H9 (cell line): Measurements from ENCODE around the gene NIM1K. TPM values are rescaled to one million over a fixed set of nuclear protein-coding genes. Genes with fewer than 3 reads are reported as not detected.

ENCODE experiments used
- DNase-seq: peaks from one replicate; pipeline ENCODE4 v3.0.0-alpha.2; 2017
- H2AFZ ChIP-seq: one replicate; pipeline ENCODE4 v1.6.1; 2013; ENCODE audit warnings: mild to moderate bottlenecking, low read length, control low read depth, moderate library complexity
- H2AK5ac ChIP-seq: 2 replicates; pipeline ENCODE4 v1.6.1; 2013; ENCODE audit warnings: low read length, control low read depth, mixed read lengths; ENCODE audit not compliant: insufficient read length
- H2BK120ac ChIP-seq: one replicate; pipeline ENCODE4 v1.6.1; 2013; ENCODE audit warnings: low read depth, mild to moderate bottlenecking, low read length, control low read depth, inconsistent platforms; ENCODE audit not compliant: poor library complexity, severe bottlenecking
- H2BK12ac ChIP-seq: 2 replicates; pipeline ENCODE4 v1.6.1; 2013; ENCODE audit warnings: low read length, control low read depth, mixed read lengths, low read depth; ENCODE audit not compliant: insufficient read length
- H2BK15ac ChIP-seq: 2 replicates; pipeline ENCODE4 v1.6.1; 2013; ENCODE audit warnings: low read depth, low read length, control low read depth
- H2BK20ac ChIP-seq: one replicate; pipeline ENCODE4 v1.6.1; 2013; ENCODE audit warnings: low read depth, mild to moderate bottlenecking, low read length, control low read depth, inconsistent platforms; ENCODE audit not compliant: poor library complexity, severe bottlenecking
- H2BK5ac ChIP-seq: 2 replicates; pipeline ENCODE4 v1.6.1; 2013; ENCODE audit warnings: low read length, control low read depth, mixed read lengths; ENCODE audit not compliant: insufficient read length
- H3K14ac ChIP-seq: 2 replicates; pipeline ENCODE4 v1.6.1; 2013; ENCODE audit warnings: low read length, control low read depth; ENCODE audit not compliant: insufficient read depth
- H3K18ac ChIP-seq: 2 replicates; pipeline ENCODE4 v1.6.1; 2013; ENCODE audit warnings: low read depth, mild to moderate bottlenecking, mixed read lengths, low read length, control low read depth; ENCODE audit not compliant: insufficient read length
- H3K23ac ChIP-seq: 2 replicates; pipeline ENCODE4 v1.6.1; 2013; ENCODE audit warnings: low read length, control low read depth, mixed read lengths, low read depth; ENCODE audit not compliant: insufficient read length
- H3K23me2 ChIP-seq: 2 replicates; pipeline ENCODE4 v1.6.1; 2013; ENCODE audit warnings: low read depth, mild to moderate bottlenecking, mixed read lengths, low read length, control low read depth; ENCODE audit not compliant: insufficient read length, poor library complexity, severe bottlenecking
- H3K27ac ChIP-seq: 2 replicates; pipeline ENCODE4 v1.5.1; 2013; ENCODE audit warnings: low read length, control low read depth, mixed read lengths, low read depth; ENCODE audit not compliant: insufficient read length
- H3K27me3 ChIP-seq: 2 replicates; pipeline ENCODE4 v1.6.1; 2013; ENCODE audit warnings: low read length, control low read depth, inconsistent platforms; ENCODE audit not compliant: insufficient read depth
- H3K4ac ChIP-seq: 2 replicates; pipeline ENCODE4 v1.6.1; 2013; ENCODE audit warnings: low read depth, mild to moderate bottlenecking, control low read depth, inconsistent platforms, low read length, moderate library complexity
- H3K4me1 ChIP-seq: 2 replicates; pipeline ENCODE4 v1.6.1; 2013; ENCODE audit warnings: low read length, control low read depth, inconsistent platforms; ENCODE audit not compliant: insufficient read depth
- H3K4me2 ChIP-seq: 2 replicates; pipeline ENCODE4 v1.6.1; 2013; ENCODE audit warnings: low read length, control low read depth, mixed read lengths; ENCODE audit not compliant: insufficient read length, insufficient read depth
- H3K56ac ChIP-seq: 2 replicates; pipeline ENCODE4 v1.6.1; 2013; ENCODE audit warnings: low read depth, mild to moderate bottlenecking, mixed read lengths, low read length, control low read depth; ENCODE audit not compliant: insufficient read length
- H3K79me1 ChIP-seq: 2 replicates; pipeline ENCODE4 v1.6.1; 2013; ENCODE audit warnings: low read depth, mild to moderate bottlenecking, moderate library complexity, low read length, control low read depth, inconsistent platforms; ENCODE audit not compliant: insufficient read depth, poor library complexity, severe bottlenecking
- H3K79me2 ChIP-seq: 2 replicates; pipeline ENCODE4 v1.6.1; 2013; ENCODE audit warnings: low read length, control low read depth, inconsistent platforms; ENCODE audit not compliant: insufficient read depth
- H3K9ac ChIP-seq: 2 replicates; pipeline ENCODE4 v1.6.1; 2013; ENCODE audit warnings: low read length, control low read depth, mixed read lengths; ENCODE audit not compliant: insufficient read length; ENCODE audit errors: extremely low read depth
- H3K9me3 ChIP-seq: one replicate; pipeline ENCODE4 v1.6.1; 2013; ENCODE audit warnings: low read depth, low read length, inconsistent platforms; ENCODE audit not compliant: control insufficient read depth
- H3T11ph ChIP-seq: one replicate; pipeline ENCODE4 v1.6.1; 2013; ENCODE audit warnings: mild to moderate bottlenecking, low read length, control low read depth, inconsistent platforms
- H4K20me1 ChIP-seq: one replicate; pipeline ENCODE4 v1.6.1; 2013; ENCODE audit not compliant: control insufficient read depth, insufficient read length, insufficient read depth
- H4K5ac ChIP-seq: 2 replicates; pipeline ENCODE4 v1.6.1; 2013; ENCODE audit warnings: low read depth, mild to moderate bottlenecking, mixed read lengths, low read length, control low read depth; ENCODE audit not compliant: insufficient read length
- H4K8ac ChIP-seq: replicated peaks from 2 replicates; pipeline ENCODE4 v1.6.1; 2013; ENCODE audit warnings: low read length, control low read depth, mixed read lengths, low read depth; ENCODE audit not compliant: insufficient read length
- H4K91ac ChIP-seq: 2 replicates; pipeline ENCODE4 v1.6.1; 2013; ENCODE audit warnings: low read depth, mild to moderate bottlenecking, moderate library complexity, mixed read lengths, low read length, control low read depth; ENCODE audit not compliant: insufficient read length
- H3K27ac Mint-ChIP-seq, 3 experiments: 2 replicates in 2 of 3; 3 replicates in 1 of 3; pipeline ENCODE4 v1.8.0; 2020 to 2021; ENCODE audit warnings: mixed read lengths in 3 of 3, mild to moderate bottlenecking in 1 of 3, moderate library complexity in 1 of 3
- H3K27me3 Mint-ChIP-seq: 2 replicates; pipeline ENCODE4 v1.8.0; 2021; ENCODE audit warnings: low read depth, mild to moderate bottlenecking, moderate library complexity, mixed read lengths
- H3K36me3 Mint-ChIP-seq, 3 experiments: 2 replicates in 2 of 3; 3 replicates in 1 of 3; pipeline ENCODE4 v1.8.0; 2020 to 2021; ENCODE audit warnings: low read depth in 3 of 3, mixed read lengths in 3 of 3; ENCODE audit not compliant: insufficient read depth in 1 of 3
- H3K4me1 Mint-ChIP-seq, 2 experiments: 2 replicates each; pipeline ENCODE4 v1.8.0; 2020; ENCODE audit warnings: mixed read lengths in 2 of 2
- H3K4me3 Mint-ChIP-seq, 2 experiments: 2 replicates in 1 of 2; 3 replicates in 1 of 2; pipeline ENCODE4 v1.8.0; 2020 to 2021; ENCODE audit warnings: mild to moderate bottlenecking in 2 of 2, mixed read lengths in 2 of 2, moderate library complexity in 1 of 2
- H3K9me3 Mint-ChIP-seq, 2 experiments: 2 replicates in 1 of 2; 3 replicates in 1 of 2; pipeline ENCODE4 v1.8.0; 2020; ENCODE audit warnings: mild to moderate bottlenecking in 2 of 2, mixed read lengths in 2 of 2, moderate library complexity in 1 of 2
- CTCF ChIP-seq: fragments of 200-600 bp; sonication (generic); conservative IDR thresholded peaks from 3 replicates; pipeline ENCODE4 v1.8.0; 2021; ENCODE audit warnings: antibody characterized with exemption, mild to moderate bottlenecking
- WGBS: extraction: QIAGEN DNeasy Blood & Tissue Kit; methylation state at CpG from one replicate; pipeline ENCODE4 v1.1.7; 2013; ENCODE audit warnings: missing lambda C conversion rate, low lambda C conversion rate, mixed read lengths; ENCODE audit not compliant: insufficient read length; ENCODE audit errors: extremely low coverage; 5-methylcytosine and 5-hydroxymethylcytosine counted together
- total RNA-seq: library from RNA; stranded (reverse); gene quantifications from 2 replicates; pipeline ENCODE4 v1.2.1, GENCODE V29; 2021

Gene NIM1K
- total RNA-seq, 1 experiment from 2014 or later, result 0.07 TPM

- H3K27me3 Mint-ChIP-seq, result peaks cover 2% of the 10 kb centered on the region; the same call in 1 of the 2 replicates
- no peak overlapping the region for H3K27ac ChIP-seq
Observed at GRCh38 chr5:43215073-43215631, 23.1 kb downstream of the NIM1K start.

More at GRCh38 chr5:43215073-43215631, 23.1 kb downstream of the NIM1K start:
- H3K9me3 Mint-ChIP-seq, result no peaks in the 10 kb centered on the region
- H3K56ac ChIP-seq, result no peak overlapping the region
- H2BK15ac ChIP-seq, result no peak overlapping the region
- no peak overlapping the region for H3K23ac ChIP-seq
- H2BK20ac ChIP-seq, result no peak overlapping the region
- H3K27me3 ChIP-seq, result no peaks in the 10 kb centered on the region
- no peak overlapping the region for H3T11ph ChIP-seq
- WGBS, result no CpG with 5 or more reads among the region's 11 CpGs
- H3K4ac ChIP-seq, result no peak overlapping the region
- TF ChIP-seq CTCF, result no peak
- no peak overlapping the region for H3K14ac ChIP-seq
- H3K4me2 ChIP-seq, result no peak overlapping the region
- H3K27ac Mint-ChIP-seq, result no peak overlapping the region
- DNase-seq, result no peak
- H4K91ac ChIP-seq, result no peak overlapping the region
- no peaks in the 10 kb centered on the region for H4K20me1 ChIP-seq
- no peak overlapping the region for H2BK12ac ChIP-seq
- H3K36me3 Mint-ChIP-seq, result no peaks in the 10 kb centered on the region
- H2AK5ac ChIP-seq, result no peak overlapping the region
- no peaks in the 10 kb centered on the region for H3K4me1 ChIP-seq
- H3K18ac ChIP-seq, result no peak overlapping the region
- no peak overlapping the region for H2AFZ ChIP-seq
- H3K23me2 ChIP-seq, result no peaks in the 10 kb centered on the region
- H2BK5ac ChIP-seq, result no peak overlapping the region
- no peak overlapping the region for H2BK120ac ChIP-seq
- peaks cover 10 to 12% of the 10 kb centered on the region in 2 experiments for H3K4me1 Mint-ChIP-seq
- H4K8ac ChIP-seq, result no peak overlapping the region
- no peak overlapping the region for H3K4me3 Mint-ChIP-seq
- H3K9ac ChIP-seq, result no peak overlapping the region
- no peak overlapping the region for H4K5ac ChIP-seq
- H3K79me2 ChIP-seq, result no peaks in the 10 kb centered on the region
- no peaks in the 10 kb centered on the region for H3K9me3 ChIP-seq
- no peaks in the 10 kb centered on the region for H3K79me1 ChIP-seq
